Prostate gland (tissue), 2 donors: ENCODE measurements around the gene FLVCR1. TPM values are rescaled to one million over a fixed set of nuclear protein-coding genes. Genes with fewer than 3 reads are reported as not detected.
"Not testable (repeated sequence)": the region's sequence is repeated elsewhere in the genome, so short reads cannot be mapped to it uniquely, and the experiment has no call there.

Experiments used
- DNase-seq: peaks from one replicate; pipeline ENCODE4 v3.0.0-alpha.2; 2019; ENCODE audit warnings: low spot score
- H3K27ac ChIP-seq, 2 donors: fragments of 200-600 bp; sonication (generic); 2 replicates each; pipeline ENCODE4 v1.5.1; 2017 to 2019
- H3K27me3 ChIP-seq: fragments of 200-600 bp; sonication (generic); replicated peaks from 2 replicates; pipeline ENCODE4 v1.5.1; 2019; ENCODE audit not compliant: insufficient read depth
- H3K36me3 ChIP-seq, 2 donors: fragments of 200-600 bp; sonication (generic); 1 replicate in 1 of 2; 2 replicates in 1 of 2; pipeline versions ENCODE4 v1.5.1 to v1.8.1; 2017 to 2019
- H3K4me1 ChIP-seq: fragments of 200-600 bp; sonication (generic); replicated peaks from 2 replicates; pipeline ENCODE4 v1.5.1; 2019
- H3K4me3 ChIP-seq, 2 donors: fragments of 200-600 bp; sonication (generic); 2 replicates each; pipeline ENCODE4 v1.5.1; 2017 to 2019
- H3K9me3 ChIP-seq: fragments of 200-600 bp; sonication (generic); 2 replicates; pipeline ENCODE4 v1.5.1; 2017
- CTCF ChIP-seq, 4 experiments: fragments of 200-600 bp in 2 of 4; fragments of 450-650 bp in 2 of 4; sonication (generic) in 2 of 4; IDR thresholded peaks; 1 replicate in 3 of 4; 2 replicates in 1 of 4; pipeline ENCODE4 v1.5.1; 2016 to 2019; ENCODE audit warnings: antibody characterized with exemption in 4 of 4, mild to moderate bottlenecking in 2 of 4, moderate library complexity in 2 of 4
- POLR2A ChIP-seq: fragments of 450-650 bp; IDR thresholded peaks from one replicate; pipeline ENCODE4 v1.6.1; 2016; ENCODE audit warnings: antibody characterized with exemption, mild to moderate bottlenecking
- POLR2AphosphoS5 ChIP-seq: sonication (generic); formaldehyde crosslinking; IDR thresholded peaks from one replicate; pipeline ENCODE4 v1.6.1; 2017; ENCODE audit warnings: antibody characterized with exemption
- WGBS: methylation state at CpG from one replicate; pipeline ENCODE4 v1.1.5; 2018; 5-methylcytosine and 5-hydroxymethylcytosine counted together
- intact Hi-C: fragments of 100-400 bp; cut with DNase I; formaldehyde crosslinking; loops from one replicate; pipeline ENCODE4 v1.14.2; 2022
- total RNA-seq, 2 donors: library from RNA; depleted of rRNA; stranded (reverse); fragments of >200 nt; gene quantifications; one replicate each; pipeline ENCODE4 v1.1.0, GENCODE V29; 2016

FLVCR1 gene
- total RNA-seq, 2 donors from 2014 or later = 11.1 to 13.4 TPM

- no peak for DNase-seq
- intact Hi-C loops = no loop called here
- H3K36me3 ChIP-seq = no peaks in the 10 kb centered on the region
- no peaks in the 10 kb centered on the region for H3K9me3 ChIP-seq
- no peak overlapping the region for H3K27ac ChIP-seq
- H3K4me3 ChIP-seq = no peak overlapping the region
- H3K27me3 ChIP-seq = no peaks in the 10 kb centered on the region
- 92% methylated on average over 3 of the region's 3 CpGs for WGBS
- no peak for TF ChIP-seq POLR2AphosphoS5
- no peak for TF ChIP-seq POLR2A
- TF ChIP-seq CTCF (IDR thresholded peaks at IDR 0.05) = no peak
- H3K4me1 ChIP-seq = no peaks in the 10 kb centered on the region
Measured at GRCh38 chr1:212908971-212909370, 50.9 kb downstream of the FLVCR1 start.

- WGBS = 92% methylated on average over 3 of the region's 3 CpGs
- no peaks in the 10 kb centered on the region for H3K27me3 ChIP-seq
- no peaks in the 10 kb centered on the region for H3K9me3 ChIP-seq
- TF ChIP-seq CTCF (IDR thresholded peaks at IDR 0.05) (no peak), POLR2AphosphoS5 (no peak), POLR2A (no peak)
- no peak overlapping the region for H3K4me3 ChIP-seq
- H3K27ac ChIP-seq = no peak overlapping the region
- H3K36me3 ChIP-seq = no peaks in the 10 kb centered on the region
- intact Hi-C loops = no loop called here
- no peak for DNase-seq
- no peaks in the 10 kb centered on the region for H3K4me1 ChIP-seq
Measured at GRCh38 chr1:212909652-212910063, 51.6 kb downstream of the FLVCR1 start.

- H3K9me3 ChIP-seq, intact Hi-C loops, H3K4me3 ChIP-seq, H3K4me1 ChIP-seq, H3K27me3 ChIP-seq, DNase-seq, H3K27ac ChIP-seq, H3K36me3 ChIP-seq: not testable (repeated sequence)
- WGBS = 86% methylated on average over 10 of the region's 10 CpGs
Measured at GRCh38 chr1:212910213-212910612, 52.1 kb downstream of the FLVCR1 start.

- H3K4me1 ChIP-seq, H3K27me3 ChIP-seq, H3K27ac ChIP-seq, DNase-seq, H3K9me3 ChIP-seq, intact Hi-C loops, H3K4me3 ChIP-seq, H3K36me3 ChIP-seq: not testable (repeated sequence)
- WGBS = 71% methylated on average over 3 of the region's 3 CpGs
Measured at GRCh38 chr1:212913638-212914037, 55.6 kb downstream of the FLVCR1 start.

GRCh38 chr1:212914110-212914509 lies 56.0 kb downstream of the FLVCR1 start:
- WGBS = 96% methylated on average over 3 of the region's 5 CpGs

GRCh38 chr1:212914789-212915188 lies 56.7 kb downstream of the FLVCR1 start:
- H3K27me3 ChIP-seq = no peaks in the 10 kb centered on the region
- WGBS = 61% methylated on average over 3 of the region's 3 CpGs
- TF ChIP-seq POLR2AphosphoS5 (no peak), POLR2A (no peak), CTCF (IDR thresholded peaks at IDR 0.05) (no peak)
- H3K36me3 ChIP-seq = no peaks in the 10 kb centered on the region
- no peak for DNase-seq
- intact Hi-C loops = no loop called here
- no peaks in the 10 kb centered on the region for H3K4me1 ChIP-seq
- no peak overlapping the region for H3K27ac ChIP-seq
- H3K4me3 ChIP-seq = no peak overlapping the region
- H3K9me3 ChIP-seq = no peaks in the 10 kb centered on the region

More at GRCh38 chr1:212914110-212914509, 56.0 kb downstream of the FLVCR1 start:
- DNase-seq, intact Hi-C loops, H3K9me3 ChIP-seq, H3K27ac ChIP-seq, H3K36me3 ChIP-seq, H3K27me3 ChIP-seq, H3K4me3 ChIP-seq, H3K4me1 ChIP-seq: not testable (repeated sequence)
